HEK293 (cell line): Measurements from ENCODE around the gene KIF26B.

Experiments used
- CTCF ChIA-PET: fragments of 350-600 bp; formaldehyde crosslinking; extraction: SDS; loops from one replicate; lab custom pipeline; 2021; ENCODE audit warnings: antibody characterized with exemption; lab: Yijun Ruan, JAX
- POLR2A ChIA-PET: fragments of 300-600 bp; formaldehyde crosslinking; extraction: SDS; loops from one replicate; lab custom pipeline; 2020; ENCODE audit warnings: antibody characterized with exemption, inconsistent platforms; lab: Yijun Ruan, JAX
- H3K27ac ChIP-seq: fragments of 200-500 bp; sonication (Bioruptor generic); 2 replicates; pipeline ENCODE4 v1.5.1; 2014; ENCODE audit warnings: low read depth, low read length, control low read depth, inconsistent platforms; ENCODE audit errors: extremely low read depth
- H3K36me3 ChIP-seq, 2 experiments: fragments of 200-500 bp in 1 of 2; sonication (Bioruptor generic) in 1 of 2; 1 replicate in 1 of 2; 2 replicates in 1 of 2; pipeline ENCODE4 v1.5.1; 2014 to 2017; ENCODE audit warnings: inconsistent platforms in 2 of 2, low read length in 2 of 2; ENCODE audit not compliant: control insufficient read depth in 2 of 2, insufficient read depth in 1 of 2
- H3K4me1 ChIP-seq: fragments of 200-500 bp; sonication (Bioruptor generic); 2 replicates; pipeline ENCODE4 v1.5.1; 2014; ENCODE audit warnings: mild to moderate bottlenecking, low read length, inconsistent platforms; ENCODE audit not compliant: control insufficient read depth, insufficient read depth
- H3K4me3 ChIP-seq: 2 replicates; pipeline ENCODE4 v1.5.1; 2011; ENCODE audit warnings: low read depth, mild to moderate bottlenecking, control low read depth, low read length, moderate library complexity
- H3K9me3 ChIP-seq: fragments of 200-500 bp; sonication (Bioruptor generic); 2 replicates; pipeline ENCODE4 v1.5.1; 2014; ENCODE audit warnings: low read depth, low read length, inconsistent platforms; ENCODE audit not compliant: control insufficient read depth, insufficient read depth
- BCL11B ChIP-seq: fragments of 450-650 bp; formaldehyde crosslinking; IDR thresholded peaks from 2 replicates; pipeline ENCODE4 v1.5.1; 2016; ENCODE audit warnings: low read depth, missing biosample characterization, missing genetic modification characterization
- EGR2 ChIP-seq: fragments of 450-650 bp; formaldehyde crosslinking; IDR thresholded peaks from 2 replicates; pipeline ENCODE4 v1.5.1; 2016; ENCODE audit warnings: low read depth, missing biosample characterization, missing genetic modification characterization
- HOXA7 ChIP-seq: sonication (generic); formaldehyde crosslinking; IDR thresholded peaks from 2 replicates; pipeline ENCODE4 v1.8.1; 2022; ENCODE audit warnings: missing genetic modification reagents, borderline replicate concordance
- KLF7 ChIP-seq: fragments of 450-650 bp; formaldehyde crosslinking; IDR thresholded peaks from 2 replicates; pipeline ENCODE4 v1.5.1; 2016; ENCODE audit warnings: missing biosample characterization, missing genetic modification characterization, borderline replicate concordance
- MEIS1 ChIP-seq: sonication (generic); formaldehyde crosslinking; IDR thresholded peaks from 2 replicates; pipeline ENCODE4 v1.8.1; 2022; ENCODE audit warnings: missing genetic modification reagents, mild to moderate bottlenecking, borderline replicate concordance
- OVOL3 ChIP-seq: fragments of 450-650 bp; formaldehyde crosslinking; IDR thresholded peaks from 2 replicates; pipeline ENCODE4 v1.5.1; 2016; ENCODE audit warnings: missing biosample characterization, missing genetic modification characterization
- PRDM1 ChIP-seq: fragments of 450-650 bp; formaldehyde crosslinking; IDR thresholded peaks from 2 replicates; pipeline ENCODE4; 2016; ENCODE audit warnings: missing biosample characterization, missing genetic modification characterization
- SCRT1 ChIP-seq: fragments of 450-650 bp; formaldehyde crosslinking; IDR thresholded peaks from 2 replicates; pipeline ENCODE4 v1.5.1; 2016; ENCODE audit warnings: missing biosample characterization, missing genetic modification characterization, borderline replicate concordance
- ZIC2 ChIP-seq: fragments of 450-650 bp; formaldehyde crosslinking; IDR thresholded peaks from 2 replicates; pipeline ENCODE4 v1.5.1; 2016; ENCODE audit warnings: missing biosample characterization, missing genetic modification characterization
- ZNF112 ChIP-seq: fragments of 450-650 bp; formaldehyde crosslinking; IDR thresholded peaks from 2 replicates; pipeline ENCODE4 v1.5.0; 2017; ENCODE audit warnings: missing biosample characterization, missing genetic modification characterization
- ZNF155 ChIP-seq: fragments of 450-650 bp; formaldehyde crosslinking; IDR thresholded peaks from 2 replicates; pipeline ENCODE4 v1.5.1; 2016; ENCODE audit warnings: missing biosample characterization, missing genetic modification characterization
- ZNF2 ChIP-seq: fragments of 450-650 bp; formaldehyde crosslinking; IDR thresholded peaks from 2 replicates; pipeline ENCODE4 v1.5.1; 2016; ENCODE audit warnings: missing biosample characterization, missing genetic modification characterization
- ZNF354C ChIP-seq: fragments of 450-650 bp; formaldehyde crosslinking; IDR thresholded peaks from 2 replicates; pipeline ENCODE4 v1.5.1; 2016; ENCODE audit warnings: missing biosample characterization, missing genetic modification characterization, low read depth, borderline replicate concordance
- ZNF654 ChIP-seq: fragments of 450-650 bp; formaldehyde crosslinking; IDR thresholded peaks from 2 replicates; pipeline ENCODE4 v1.5.1; 2016; ENCODE audit warnings: low read depth, missing biosample characterization, missing genetic modification characterization
- ZNF768 ChIP-seq: fragments of 450-650 bp; formaldehyde crosslinking; IDR thresholded peaks from 2 replicates; pipeline ENCODE4 v1.5.1; 2018; ENCODE audit warnings: missing biosample characterization, mild to moderate bottlenecking, missing genetic modification characterization
- TF ChIP-seq, protein P1 (sequence below): fragments of 450-650 bp; formaldehyde crosslinking; IDR thresholded peaks from 2 replicates; pipeline ENCODE4 v1.5.1; 2016; ENCODE audit warnings: missing biosample characterization, missing genetic modification characterization
- TF ChIP-seq, protein P2 (sequence below): fragments of 450-650 bp; formaldehyde crosslinking; IDR thresholded peaks from 2 replicates; pipeline ENCODE4 v1.5.1; 2016; ENCODE audit warnings: missing biosample characterization, missing genetic modification characterization
- TF ChIP-seq, protein P3 (sequence below): fragments of 450-650 bp; formaldehyde crosslinking; IDR thresholded peaks from 2 replicates; pipeline ENCODE4 v1.5.1; 2016; ENCODE audit warnings: missing biosample characterization, missing genetic modification characterization
- TF ChIP-seq, protein P4 (sequence below): fragments of 450-650 bp; formaldehyde crosslinking; optimal IDR thresholded peaks from 2 replicates; pipeline ENCODE3; 2016; ENCODE audit warnings: missing biosample characterization, mild to moderate bottlenecking, missing genetic modification characterization
- TF ChIP-seq, protein P5 (sequence below): fragments of 450-650 bp; formaldehyde crosslinking; IDR thresholded peaks from 2 replicates; pipeline ENCODE4 v1.5.1; 2016; ENCODE audit warnings: missing biosample characterization, missing genetic modification characterization

Gene KIF26B

DNA sequence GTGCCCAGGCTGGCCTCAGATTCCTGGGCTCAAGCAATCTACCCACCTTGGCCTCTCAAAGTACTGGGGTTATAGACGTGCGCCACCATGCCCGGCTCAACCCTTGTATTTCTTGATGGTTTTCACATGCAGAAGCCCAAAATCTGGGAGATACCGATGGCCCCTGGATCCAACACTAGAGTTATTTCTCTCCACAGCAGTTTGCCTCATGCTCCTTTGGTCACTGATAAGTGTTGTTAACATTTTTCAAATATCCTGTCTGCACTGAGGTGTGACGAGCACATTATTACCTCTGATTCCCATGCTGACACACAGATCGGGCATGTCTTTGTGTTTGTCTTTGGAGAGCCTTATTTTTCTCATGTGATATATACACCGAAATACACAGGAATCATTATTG is 107.0 kb downstream of the KIF26B start (continued):
- no peak for TF ChIP-seq ZNF112 (tag by site-specific recombination)
- no peak for TF ChIP-seq SCRT1 (tag by site-specific recombination)
- TF ChIP-seq ZIC2 (tag by site-specific recombination), result no peak
- no peak for TF ChIP-seq BCL11B (tag by site-specific recombination)

DNA sequence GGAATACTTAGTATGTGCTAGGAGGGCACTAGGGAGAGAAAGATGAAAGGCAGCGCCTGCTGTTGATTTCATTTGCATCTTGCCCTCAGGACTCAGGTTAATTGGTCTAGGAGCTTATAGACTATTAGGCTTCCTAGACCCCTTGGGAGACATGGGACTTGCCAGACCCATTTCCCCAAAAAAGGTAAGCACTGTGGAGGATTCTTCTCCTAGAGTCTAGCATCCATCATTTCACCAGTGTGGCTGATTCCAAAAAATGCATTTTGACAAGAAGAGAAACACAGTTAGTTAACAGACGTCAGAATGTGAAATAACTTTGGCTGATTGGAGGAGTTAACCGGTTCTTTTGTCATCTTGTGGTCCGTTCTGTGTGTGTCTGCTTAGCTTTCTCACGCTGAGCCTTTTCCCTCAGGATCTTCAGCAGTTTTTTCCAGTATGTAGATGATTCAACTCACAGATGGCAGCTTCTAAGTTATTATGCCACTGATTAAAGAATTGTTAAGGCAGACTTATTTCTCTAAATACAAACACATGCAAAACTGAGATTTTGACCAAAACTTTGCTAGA is 108.8 kb downstream of the KIF26B start:
- POLR2A ChIA-PET, result no interaction called here
- no peak for TF ChIP-seq HOXA7 (CRISPR knock-in tag)
- no peak for TF ChIP-seq ZNF654
- TF ChIP-seq SCRT1 (tag by site-specific recombination), result no peak
- TF ChIP-seq, protein P1, sequence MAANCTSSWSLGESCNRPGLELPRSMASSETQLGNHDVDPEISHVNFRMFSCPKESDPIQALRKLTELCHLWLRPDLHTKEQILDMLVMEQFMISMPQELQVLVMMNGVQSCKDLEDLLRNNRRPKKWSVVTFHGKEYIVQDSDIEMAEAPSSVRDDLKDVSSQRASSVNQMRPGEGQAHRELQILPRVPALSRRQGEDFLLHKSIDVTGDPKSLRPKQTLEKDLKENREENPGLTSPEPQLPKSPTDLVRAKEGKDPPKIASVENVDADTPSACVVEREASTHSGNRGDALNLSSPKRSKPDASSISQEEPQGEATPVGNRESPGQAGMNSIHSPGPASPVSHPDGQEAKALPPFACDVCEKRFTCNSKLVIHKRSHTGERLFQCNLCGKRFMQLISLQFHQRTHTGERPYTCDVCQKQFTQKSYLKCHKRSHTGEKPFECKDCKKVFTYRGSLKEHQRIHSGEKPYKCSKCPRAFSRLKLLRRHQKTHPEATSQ (tag by site-specific recombination), result no peak
- no peak for TF ChIP-seq PRDM1 (tag by site-specific recombination)
- no peak for TF ChIP-seq ZNF155
- TF ChIP-seq, protein P2, sequence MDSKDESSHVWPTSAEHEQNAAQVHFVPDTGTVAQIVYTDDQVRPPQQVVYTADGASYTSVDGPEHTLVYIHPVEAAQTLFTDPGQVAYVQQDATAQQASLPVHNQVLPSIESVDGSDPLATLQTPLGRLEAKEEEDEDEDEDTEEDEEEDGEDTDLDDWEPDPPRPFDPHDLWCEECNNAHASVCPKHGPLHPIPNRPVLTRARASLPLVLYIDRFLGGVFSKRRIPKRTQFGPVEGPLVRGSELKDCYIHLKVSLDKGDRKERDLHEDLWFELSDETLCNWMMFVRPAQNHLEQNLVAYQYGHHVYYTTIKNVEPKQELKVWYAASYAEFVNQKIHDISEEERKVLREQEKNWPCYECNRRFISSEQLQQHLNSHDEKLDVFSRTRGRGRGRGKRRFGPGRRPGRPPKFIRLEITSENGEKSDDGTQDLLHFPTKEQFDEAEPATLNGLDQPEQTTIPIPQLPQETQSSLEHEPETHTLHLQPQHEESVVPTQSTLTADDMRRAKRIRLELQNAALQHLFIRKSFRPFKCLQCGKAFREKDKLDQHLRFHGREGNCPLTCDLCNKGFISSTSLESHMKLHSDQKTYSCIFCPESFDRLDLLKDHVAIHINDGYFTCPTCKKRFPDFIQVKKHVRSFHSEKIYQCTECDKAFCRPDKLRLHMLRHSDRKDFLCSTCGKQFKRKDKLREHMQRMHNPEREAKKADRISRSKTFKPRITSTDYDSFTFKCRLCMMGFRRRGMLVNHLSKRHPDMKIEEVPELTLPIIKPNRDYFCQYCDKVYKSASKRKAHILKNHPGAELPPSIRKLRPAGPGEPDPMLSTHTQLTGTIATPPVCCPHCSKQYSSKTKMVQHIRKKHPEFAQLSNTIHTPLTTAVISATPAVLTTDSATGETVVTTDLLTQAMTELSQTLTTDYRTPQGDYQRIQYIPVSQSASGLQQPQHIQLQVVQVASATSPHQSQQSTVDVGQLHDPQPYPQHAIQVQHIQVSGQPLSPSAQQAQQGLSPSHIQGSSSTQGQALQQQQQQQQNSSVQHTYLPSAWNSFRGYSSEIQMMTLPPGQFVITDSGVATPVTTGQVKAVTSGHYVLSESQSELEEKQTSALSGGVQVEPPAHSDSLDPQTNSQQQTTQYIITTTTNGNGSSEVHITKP (tag by site-specific recombination), result no peak
- TF ChIP-seq ZNF2 (tag by site-specific recombination), result no peak
- no peak for TF ChIP-seq BCL11B (tag by site-specific recombination)
- TF ChIP-seq MEIS1 (CRISPR knock-in tag), result no peak
- no peak for TF ChIP-seq ZNF354C (tag by site-specific recombination)
- TF ChIP-seq OVOL3 (tag by site-specific recombination), result no peak
- TF ChIP-seq, protein P3, sequence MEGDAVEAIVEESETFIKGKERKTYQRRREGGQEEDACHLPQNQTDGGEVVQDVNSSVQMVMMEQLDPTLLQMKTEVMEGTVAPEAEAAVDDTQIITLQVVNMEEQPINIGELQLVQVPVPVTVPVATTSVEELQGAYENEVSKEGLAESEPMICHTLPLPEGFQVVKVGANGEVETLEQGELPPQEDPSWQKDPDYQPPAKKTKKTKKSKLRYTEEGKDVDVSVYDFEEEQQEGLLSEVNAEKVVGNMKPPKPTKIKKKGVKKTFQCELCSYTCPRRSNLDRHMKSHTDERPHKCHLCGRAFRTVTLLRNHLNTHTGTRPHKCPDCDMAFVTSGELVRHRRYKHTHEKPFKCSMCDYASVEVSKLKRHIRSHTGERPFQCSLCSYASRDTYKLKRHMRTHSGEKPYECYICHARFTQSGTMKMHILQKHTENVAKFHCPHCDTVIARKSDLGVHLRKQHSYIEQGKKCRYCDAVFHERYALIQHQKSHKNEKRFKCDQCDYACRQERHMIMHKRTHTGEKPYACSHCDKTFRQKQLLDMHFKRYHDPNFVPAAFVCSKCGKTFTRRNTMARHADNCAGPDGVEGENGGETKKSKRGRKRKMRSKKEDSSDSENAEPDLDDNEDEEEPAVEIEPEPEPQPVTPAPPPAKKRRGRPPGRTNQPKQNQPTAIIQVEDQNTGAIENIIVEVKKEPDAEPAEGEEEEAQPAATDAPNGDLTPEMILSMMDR (tag by site-specific recombination), result no peak
- TF ChIP-seq, all 188 proteins: peak for 0
- H3K4me3 ChIP-seq, result no peak overlapping the region
- H3K4me1 ChIP-seq, result no peaks in the 10 kb centered on the region
- no peak overlapping the region for H3K27ac ChIP-seq
- H3K9me3 ChIP-seq, result no peaks in the 10 kb centered on the region
- H3K36me3 ChIP-seq, result no peaks in the 10 kb centered on the region
- CTCF ChIA-PET, result no interaction called here

DNA sequence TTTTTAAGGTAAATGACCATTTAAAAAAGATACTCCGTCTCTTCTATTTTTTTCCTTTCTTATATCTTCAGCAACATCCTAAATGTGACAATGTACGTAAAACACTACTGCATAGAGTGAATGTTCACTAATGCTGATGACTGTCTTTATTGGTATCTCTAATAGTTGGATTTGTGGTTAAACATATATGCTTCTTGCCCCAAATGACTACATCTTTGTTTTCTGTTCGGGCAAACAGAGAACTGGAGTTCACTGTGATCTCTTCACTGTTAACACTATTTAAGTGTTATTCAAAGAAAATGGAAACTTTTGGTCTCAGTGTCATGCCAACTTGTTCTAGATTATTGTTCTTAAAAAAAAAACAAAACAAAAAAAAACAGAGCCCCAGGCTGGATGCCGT is 109.4 kb downstream of the KIF26B start:
- Histone ChIP-seq H3K9me3 (no peaks in the 10 kb centered on the region), H3K4me1 (no peaks in the 10 kb centered on the region), H3K4me3 (no peak overlapping the region), H3K36me3 (no peaks in the 10 kb centered on the region), H3K27ac (no peak overlapping the region)
- ChIA-PET POLR2A (no interaction called here), CTCF (no interaction called here)
- TF ChIP-seq, protein P4, sequence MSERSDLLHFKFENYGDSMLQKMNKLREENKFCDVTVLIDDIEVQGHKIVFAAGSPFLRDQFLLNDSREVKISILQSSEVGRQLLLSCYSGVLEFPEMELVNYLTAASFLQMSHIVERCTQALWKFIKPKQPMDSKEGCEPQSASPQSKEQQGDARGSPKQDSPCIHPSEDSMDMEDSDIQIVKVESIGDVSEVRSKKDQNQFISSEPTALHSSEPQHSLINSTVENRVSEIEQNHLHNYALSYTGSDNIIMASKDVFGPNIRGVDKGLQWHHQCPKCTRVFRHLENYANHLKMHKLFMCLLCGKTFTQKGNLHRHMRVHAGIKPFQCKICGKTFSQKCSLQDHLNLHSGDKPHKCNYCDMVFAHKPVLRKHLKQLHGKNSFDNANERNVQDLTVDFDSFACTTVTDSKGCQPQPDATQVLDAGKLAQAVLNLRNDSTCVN (tag by site-specific recombination), result no peak
- TF ChIP-seq ZNF768 (tag by site-specific recombination) (no peak), EGR2 (tag by site-specific recombination) (no peak), KLF7 (no peak)
- TF ChIP-seq, protein P5, sequence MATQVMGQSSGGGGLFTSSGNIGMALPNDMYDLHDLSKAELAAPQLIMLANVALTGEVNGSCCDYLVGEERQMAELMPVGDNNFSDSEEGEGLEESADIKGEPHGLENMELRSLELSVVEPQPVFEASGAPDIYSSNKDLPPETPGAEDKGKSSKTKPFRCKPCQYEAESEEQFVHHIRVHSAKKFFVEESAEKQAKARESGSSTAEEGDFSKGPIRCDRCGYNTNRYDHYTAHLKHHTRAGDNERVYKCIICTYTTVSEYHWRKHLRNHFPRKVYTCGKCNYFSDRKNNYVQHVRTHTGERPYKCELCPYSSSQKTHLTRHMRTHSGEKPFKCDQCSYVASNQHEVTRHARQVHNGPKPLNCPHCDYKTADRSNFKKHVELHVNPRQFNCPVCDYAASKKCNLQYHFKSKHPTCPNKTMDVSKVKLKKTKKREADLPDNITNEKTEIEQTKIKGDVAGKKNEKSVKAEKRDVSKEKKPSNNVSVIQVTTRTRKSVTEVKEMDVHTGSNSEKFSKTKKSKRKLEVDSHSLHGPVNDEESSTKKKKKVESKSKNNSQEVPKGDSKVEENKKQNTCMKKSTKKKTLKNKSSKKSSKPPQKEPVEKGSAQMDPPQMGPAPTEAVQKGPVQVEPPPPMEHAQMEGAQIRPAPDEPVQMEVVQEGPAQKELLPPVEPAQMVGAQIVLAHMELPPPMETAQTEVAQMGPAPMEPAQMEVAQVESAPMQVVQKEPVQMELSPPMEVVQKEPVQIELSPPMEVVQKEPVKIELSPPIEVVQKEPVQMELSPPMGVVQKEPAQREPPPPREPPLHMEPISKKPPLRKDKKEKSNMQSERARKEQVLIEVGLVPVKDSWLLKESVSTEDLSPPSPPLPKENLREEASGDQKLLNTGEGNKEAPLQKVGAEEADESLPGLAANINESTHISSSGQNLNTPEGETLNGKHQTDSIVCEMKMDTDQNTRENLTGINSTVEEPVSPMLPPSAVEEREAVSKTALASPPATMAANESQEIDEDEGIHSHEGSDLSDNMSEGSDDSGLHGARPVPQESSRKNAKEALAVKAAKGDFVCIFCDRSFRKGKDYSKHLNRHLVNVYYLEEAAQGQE (tag by site-specific recombination), result no peak
